Calu3 (cell line): ENCODE measurements around the gene DDX18. TPM values are rescaled to one million over a fixed set of nuclear protein-coding genes. Genes with fewer than 3 reads are reported as not detected.

Source experiments
- BruUV-seq: library from RNA; stranded (reverse); fragments of 400-500 nt; replicated peaks from 2 replicates; lab custom pipeline; 2021; lab: Mats Ljungman, UMichigan
- CTCF ChIA-PET: fragments of 300-600 bp; sonication (Branson Sonifier 250); formaldehyde crosslinking; loops from one replicate; lab custom pipeline; 2022; ENCODE audit warnings: antibody characterized with exemption; lab: Charles Lee
- DNase-seq: peaks from one replicate; pipeline ENCODE4 v3.0.0; 2022
- H3K27ac Mint-ChIP-seq: one replicate; pipeline ENCODE4 v1.8.0; 2022; ENCODE audit warnings: mixed read lengths; ENCODE audit not compliant: unreplicated experiment
- H3K27me3 Mint-ChIP-seq: one replicate; pipeline ENCODE4 v1.8.0; 2022; ENCODE audit warnings: mixed read lengths; ENCODE audit not compliant: unreplicated experiment
- H3K36me3 Mint-ChIP-seq: one replicate; pipeline ENCODE4 v1.8.0; 2022; ENCODE audit warnings: mild to moderate bottlenecking, moderate library complexity, mixed read lengths; ENCODE audit not compliant: insufficient read depth, unreplicated experiment
- H3K4me1 Mint-ChIP-seq: one replicate; pipeline ENCODE4 v1.8.0; 2022; ENCODE audit warnings: mild to moderate bottlenecking, low read depth, mixed read lengths; ENCODE audit not compliant: unreplicated experiment
- H3K4me3 Mint-ChIP-seq: one replicate; pipeline ENCODE4 v1.8.0; 2022; ENCODE audit warnings: mild to moderate bottlenecking, low read depth, moderate library complexity, mixed read lengths; ENCODE audit not compliant: unreplicated experiment
- H3K9me3 Mint-ChIP-seq: one replicate; pipeline ENCODE4 v1.8.0; 2022; ENCODE audit warnings: low read depth, mixed read lengths; ENCODE audit not compliant: unreplicated experiment
- intact Hi-C: fragments of 100-400 bp; cut with micrococcal nuclease; formaldehyde crosslinking; loops from one replicate; pipeline ENCODE4 v1.10.0; 2022; ENCODE audit not compliant: unreplicated experiment
- total RNA-seq: library from RNA; stranded (reverse); gene quantifications from 2 replicates; pipeline ENCODE4 v1.2.3, GENCODE V29; 2022
- TF ChIP-seq, protein P1 (sequence below): fragments of 200-600 bp; IDR thresholded peaks from one replicate; pipeline ENCODE4 v1.8.0; 2022; ENCODE audit warnings: antibody characterized with exemption; ENCODE audit not compliant: unreplicated experiment

DDX18 gene
- total RNA-seq, 1 experiment from 2014 or later, result 114 TPM

DNA sequence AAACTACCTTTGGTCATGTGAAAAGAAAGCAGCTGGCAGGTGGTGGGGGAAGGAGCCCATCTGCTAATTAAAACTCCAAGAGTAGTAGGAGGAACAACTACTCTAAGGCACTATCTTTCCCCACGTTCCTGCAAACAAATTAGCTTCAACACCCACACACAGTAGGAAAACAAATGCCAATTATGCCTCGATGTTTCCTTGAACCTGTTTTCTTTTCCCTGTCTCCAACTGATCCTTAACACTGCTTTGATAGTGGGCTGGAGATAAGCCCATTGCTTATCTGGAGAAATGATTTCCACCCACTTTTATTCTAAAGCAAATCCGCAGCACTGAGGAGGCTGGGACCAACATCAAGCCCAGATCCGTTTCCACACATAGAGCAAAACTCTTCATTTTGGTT lies 36.0 kb downstream of the DDX18 start:
- no peaks in the 10 kb centered on the region for H3K9me3 Mint-ChIP-seq
- no peaks in the 10 kb centered on the region for H3K4me1 Mint-ChIP-seq
- H3K36me3 Mint-ChIP-seq, result no peaks in the 10 kb centered on the region

GRCh38 chr2:117851969-117852368 lies 37.5 kb downstream of the DDX18 start:
- Mint-ChIP-seq H3K4me1 (peaks cover 12% of the 10 kb centered on the region), H3K27ac (no peak overlapping the region), H3K9me3 (no peaks in the 10 kb centered on the region), H3K36me3 (no peaks in the 10 kb centered on the region), H3K4me3 (no peak overlapping the region), H3K27me3 (peaks cover 67% of the 10 kb centered on the region)
- TF ChIP-seq, protein P1, sequence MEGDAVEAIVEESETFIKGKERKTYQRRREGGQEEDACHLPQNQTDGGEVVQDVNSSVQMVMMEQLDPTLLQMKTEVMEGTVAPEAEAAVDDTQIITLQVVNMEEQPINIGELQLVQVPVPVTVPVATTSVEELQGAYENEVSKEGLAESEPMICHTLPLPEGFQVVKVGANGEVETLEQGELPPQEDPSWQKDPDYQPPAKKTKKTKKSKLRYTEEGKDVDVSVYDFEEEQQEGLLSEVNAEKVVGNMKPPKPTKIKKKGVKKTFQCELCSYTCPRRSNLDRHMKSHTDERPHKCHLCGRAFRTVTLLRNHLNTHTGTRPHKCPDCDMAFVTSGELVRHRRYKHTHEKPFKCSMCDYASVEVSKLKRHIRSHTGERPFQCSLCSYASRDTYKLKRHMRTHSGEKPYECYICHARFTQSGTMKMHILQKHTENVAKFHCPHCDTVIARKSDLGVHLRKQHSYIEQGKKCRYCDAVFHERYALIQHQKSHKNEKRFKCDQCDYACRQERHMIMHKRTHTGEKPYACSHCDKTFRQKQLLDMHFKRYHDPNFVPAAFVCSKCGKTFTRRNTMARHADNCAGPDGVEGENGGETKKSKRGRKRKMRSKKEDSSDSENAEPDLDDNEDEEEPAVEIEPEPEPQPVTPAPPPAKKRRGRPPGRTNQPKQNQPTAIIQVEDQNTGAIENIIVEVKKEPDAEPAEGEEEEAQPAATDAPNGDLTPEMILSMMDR, result no peak
- intact Hi-C loops, result no loop called here
- no TSS peak for BruUV-seq
- CTCF ChIA-PET, result no interaction called here
- DNase-seq, result no peak

More for the DNA sequence above, 36.0 kb downstream of the DDX18 start:
- TF ChIP-seq, protein P1, result no peak
- intact Hi-C loops, result no loop called here
- Mint-ChIP-seq H3K4me3 (no peak overlapping the region), H3K27ac (no peak overlapping the region), H3K27me3 (peaks cover 72% of the 10 kb centered on the region)
- no TSS peak for BruUV-seq
- CTCF ChIA-PET, result no interaction called here
- no peak for DNase-seq

GRCh38 chr2:117853316-117853715 lies 38.8 kb downstream of the DDX18 start:
- intact Hi-C loops, result no loop called here
- Mint-ChIP-seq H3K27me3 (peaks cover 53% of the 10 kb centered on the region), H3K36me3 (no peaks in the 10 kb centered on the region), H3K4me3 (no peak overlapping the region), H3K9me3 (no peaks in the 10 kb centered on the region), H3K27ac (no peak overlapping the region), H3K4me1 (peaks cover 13% of the 10 kb centered on the region)
- no peak for DNase-seq
- TF ChIP-seq, protein P1, result no peak
- CTCF ChIA-PET, result no interaction called here
- BruUV-seq, result no TSS peak

GRCh38 chr2:117853873-117854272 lies 39.4 kb downstream of the DDX18 start:
- TF ChIP-seq, protein P1, result no peak
- Mint-ChIP-seq H3K27ac (no peak overlapping the region), H3K27me3 (peaks cover 50% of the 10 kb centered on the region), H3K9me3 (no peaks in the 10 kb centered on the region), H3K36me3 (no peaks in the 10 kb centered on the region), H3K4me1 (peaks cover 13% of the 10 kb centered on the region), H3K4me3 (no peak overlapping the region)
- no TSS peak for BruUV-seq
- no peak for DNase-seq
- CTCF ChIA-PET, result interaction anchor here (0.6 kb wide), 1 partner anchor 1318 kb away, joined by 4 read pairs; no protein-coding TSS in a partner anchor
- intact Hi-C loops, result no loop called here
